HG03060 (cell line): Measurements from ENCODE around the gene KCNJ16.

Experiments
- ATAC-seq: cut with Tn5 transposase; IDR thresholded peaks from one replicate; pipeline ENCODE4 v1.9.1; 2021; ENCODE audit warnings: low read depth, moderate number of reproducible peaks; ENCODE audit not compliant: unreplicated experiment

KCNJ16 gene

GRCh38 chr17:70095455-70095854, 20.4 kb downstream of the KCNJ16 start:
- no peak for ATAC-seq

DNA sequence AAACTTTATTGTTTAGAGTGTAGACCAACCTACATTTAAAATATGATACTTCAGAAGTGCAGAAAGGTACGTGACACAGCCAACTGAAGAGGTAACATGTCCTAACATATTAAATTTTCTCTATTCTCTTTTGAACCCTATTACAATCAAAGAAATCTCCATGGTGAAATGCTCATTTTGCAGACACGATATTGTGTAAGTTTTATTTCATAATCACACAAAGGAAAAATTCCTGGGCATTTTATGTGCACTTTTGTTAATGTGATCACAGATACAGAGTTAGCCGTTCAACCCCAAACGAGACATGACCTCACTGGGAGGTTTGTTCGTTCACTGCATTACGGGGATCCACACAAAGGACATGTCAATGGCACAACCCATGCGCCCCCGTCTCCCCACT, 21.8 kb downstream of the KCNJ16 start:
- no peak for ATAC-seq

DNA sequence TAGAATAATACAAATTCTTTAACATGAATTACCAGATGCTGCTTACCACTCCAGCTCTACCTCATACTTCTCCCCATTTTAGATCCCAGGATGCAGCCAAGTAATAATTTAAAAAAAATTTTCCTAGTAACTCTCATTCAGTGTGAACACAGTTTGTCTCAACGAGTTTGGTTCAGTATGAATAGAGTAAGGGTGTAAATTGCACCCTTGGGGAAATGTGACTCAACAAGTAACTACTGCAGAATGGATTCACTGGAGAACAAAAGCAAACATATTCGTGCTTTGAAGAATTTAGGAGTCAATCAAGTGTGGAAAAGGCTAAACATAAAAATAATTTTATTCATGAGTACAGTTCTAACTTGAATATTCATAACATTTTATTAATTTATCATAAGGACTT, 23.0 kb downstream of the KCNJ16 start:
- no peak for ATAC-seq

GRCh38 chr17:70099294-70099693, 24.3 kb downstream of the KCNJ16 start:
- ATAC-seq, result no peak

DNA sequence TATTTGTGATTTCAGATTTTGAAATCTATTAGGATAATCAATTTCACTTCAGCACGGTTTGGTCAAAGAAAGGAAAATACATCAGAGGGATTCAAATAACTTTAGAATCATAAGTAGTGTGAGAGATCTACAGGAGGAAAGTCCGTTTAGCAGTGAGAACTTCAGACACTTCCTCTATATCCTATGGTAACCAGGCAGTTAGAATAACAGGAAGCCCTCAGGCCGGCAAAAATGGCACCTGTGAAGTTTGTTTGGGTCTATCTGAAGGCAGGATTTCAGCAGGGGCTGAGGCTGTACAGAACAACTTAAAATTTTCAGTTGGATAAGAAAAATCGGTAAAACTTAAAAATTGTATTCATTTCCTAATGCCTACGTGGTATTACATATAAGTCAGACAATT, 24.9 kb downstream of the KCNJ16 start:
- ATAC-seq, result no peak

DNA sequence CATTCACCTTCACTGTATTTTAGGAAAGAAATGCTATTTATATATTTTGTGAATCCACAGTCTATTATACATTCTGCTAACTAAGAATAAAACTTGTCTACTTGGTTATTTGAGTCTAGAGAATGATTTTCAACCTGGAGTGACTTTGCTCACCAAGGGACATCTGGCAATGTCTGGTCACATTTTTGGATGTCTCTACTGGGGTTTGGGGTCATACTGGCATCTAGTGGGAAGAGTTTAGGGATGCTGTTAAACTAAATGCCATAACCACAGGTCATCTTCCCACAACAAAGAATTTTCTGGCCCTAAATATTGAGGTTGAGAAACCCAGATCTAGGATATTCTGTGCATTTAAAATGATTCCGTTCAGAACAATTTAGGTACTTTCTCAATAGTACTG, 26.0 kb downstream of the KCNJ16 start:
- no peak for ATAC-seq

DNA sequence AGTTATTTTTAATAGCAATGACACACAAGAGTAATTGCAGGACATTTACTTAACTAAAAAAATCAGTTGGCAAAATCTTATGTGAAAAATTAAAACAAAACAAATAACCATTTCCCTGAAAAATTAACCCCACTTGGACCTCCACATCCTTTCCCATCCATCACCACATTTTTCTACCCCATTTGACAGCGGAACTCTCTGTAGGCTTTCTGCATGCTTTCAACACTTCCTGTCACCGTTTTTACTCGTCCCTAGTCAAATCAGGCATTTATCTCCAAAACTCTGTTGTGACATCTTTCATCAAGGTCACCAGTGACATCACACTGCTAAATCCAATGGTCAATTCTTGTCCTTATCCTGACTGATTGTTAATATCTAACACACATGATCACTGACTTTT, 27.5 kb downstream of the KCNJ16 start:
- no peak for ATAC-seq

- ATAC-seq, result no peak
Measured at GRCh38 chr17:70104791-70105523, 29.9 kb downstream of the KCNJ16 start.

GRCh38 chr17:70105641-70106040, 30.6 kb downstream of the KCNJ16 start:
- ATAC-seq, result no peak

DNA sequence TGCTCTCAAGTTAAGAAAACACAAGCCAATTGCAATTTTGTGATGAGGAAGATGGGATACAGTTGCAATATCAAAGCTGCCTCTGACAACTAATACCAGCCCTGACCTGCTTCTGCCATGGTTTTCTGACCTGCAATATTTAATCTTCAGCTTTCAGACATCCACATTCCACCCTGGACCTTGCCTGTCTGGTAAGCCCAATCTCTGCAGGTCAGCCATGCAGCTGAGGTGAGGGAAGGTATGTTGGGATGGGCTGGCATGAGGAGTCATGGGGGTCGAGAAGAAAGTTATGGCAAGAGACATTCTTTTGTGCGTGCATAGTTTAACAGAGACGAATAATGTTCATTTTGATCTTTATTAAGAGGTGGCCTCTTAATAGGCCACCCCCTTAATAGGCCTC, 31.5 kb downstream of the KCNJ16 start:
- ATAC-seq, result no peak

DNA sequence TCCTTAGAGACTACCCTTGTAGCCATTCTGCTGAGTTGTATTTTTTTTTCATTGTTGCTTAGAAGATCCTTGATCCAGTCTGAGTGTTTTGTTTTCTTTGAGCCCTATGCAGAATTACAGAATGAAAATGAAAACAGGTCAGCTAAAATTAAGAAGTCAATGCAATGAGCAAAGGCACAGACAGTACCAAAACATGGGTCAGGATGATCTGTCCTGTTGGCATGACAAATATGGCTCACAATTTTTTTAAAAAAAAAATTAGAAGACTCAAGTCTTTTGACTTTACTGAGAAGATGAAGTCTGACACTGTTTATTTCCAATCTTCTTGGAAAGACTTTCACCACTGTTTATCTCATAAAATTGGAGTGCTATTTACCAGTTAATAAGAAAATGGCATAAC, 32.4 kb downstream of the KCNJ16 start:
- no peak for ATAC-seq

DNA sequence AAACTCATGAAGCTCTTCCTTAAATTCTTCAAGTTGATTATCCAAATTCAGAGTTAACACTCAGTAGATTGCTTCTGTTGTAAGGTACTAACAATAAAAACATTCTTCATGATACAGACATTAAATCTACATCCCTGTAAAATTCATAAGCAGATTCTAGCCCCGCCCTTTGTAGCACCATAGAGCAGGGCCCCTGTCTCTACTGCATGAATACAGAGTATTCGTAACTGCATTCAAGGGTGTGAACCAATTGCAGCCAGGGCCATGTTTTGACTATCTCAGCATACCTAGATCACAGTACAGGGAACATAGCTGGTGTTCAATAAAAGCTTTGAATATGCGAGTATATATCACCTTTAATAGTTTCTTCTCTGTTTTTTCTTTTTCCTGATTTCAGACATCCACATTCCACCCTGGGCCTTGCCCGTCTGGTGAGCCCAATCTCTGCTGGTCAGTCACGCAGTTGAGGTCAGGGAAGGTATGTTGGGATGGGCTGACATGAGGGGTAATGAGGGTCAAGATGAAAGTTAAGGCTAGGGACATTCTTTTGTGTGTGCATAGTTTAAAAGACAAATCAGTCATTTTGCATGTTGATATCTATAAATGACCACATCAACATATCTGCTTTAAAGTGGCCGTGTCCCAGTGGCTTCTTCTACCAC, 33.0 kb downstream of the KCNJ16 start:
- ATAC-seq, result no peak

GRCh38 chr17:70109497-70109896, 34.5 kb downstream of the KCNJ16 start:
- no peak for ATAC-seq

GRCh38 chr17:70110443-70110880, 35.4 kb downstream of the KCNJ16 start:
- no peak for ATAC-seq

DNA sequence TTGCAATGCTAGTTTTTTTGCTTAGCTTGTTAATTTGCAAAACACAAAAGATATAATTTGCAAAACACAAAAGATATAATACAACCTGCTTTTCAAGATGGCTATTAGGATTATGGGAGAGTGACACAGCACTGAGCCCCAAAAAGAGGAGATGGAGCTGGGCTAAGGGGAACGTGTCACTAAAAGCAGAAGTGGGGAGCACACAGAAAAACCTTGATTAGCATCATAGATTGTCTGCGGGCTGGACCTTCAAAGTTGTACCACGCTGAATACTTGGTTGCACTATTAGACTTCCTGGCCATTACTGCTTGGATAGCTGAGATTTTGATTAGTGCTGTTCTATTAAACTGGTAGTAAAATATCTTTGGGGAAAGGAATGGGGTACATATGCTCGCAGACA, 36.2 kb downstream of the KCNJ16 start:
- ATAC-seq, result no peak

GRCh38 chr17:70114405-70114804, 39.4 kb downstream of the KCNJ16 start:
- ATAC-seq, result no peak

DNA sequence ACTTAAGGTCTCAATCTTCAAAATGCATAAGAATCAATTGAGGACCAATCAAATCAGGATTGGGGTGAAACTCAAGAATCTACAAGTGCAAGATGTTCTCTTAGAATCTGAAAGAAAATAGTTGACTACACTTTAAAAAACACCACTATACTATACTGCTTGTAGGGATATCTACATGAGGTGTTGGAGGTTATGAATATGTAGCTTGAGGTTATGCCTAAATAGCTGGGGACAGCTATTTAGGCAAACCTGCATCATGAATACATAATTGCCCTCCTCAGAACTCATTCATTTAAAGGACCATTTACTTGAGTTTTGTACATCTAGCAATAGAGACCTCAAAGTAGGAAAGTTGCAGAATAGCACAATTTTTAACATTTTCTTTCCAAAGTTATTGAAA, 40.1 kb downstream of the KCNJ16 start:
- no peak for ATAC-seq

GRCh38 chr17:70116919-70117318, 41.9 kb downstream of the KCNJ16 start:
- no peak for ATAC-seq

GRCh38 chr17:70119545-70119944, 44.5 kb downstream of the KCNJ16 start:
- no peak for ATAC-seq

- no peak for ATAC-seq
Measured at GRCh38 chr17:70119983-70120382, 45.0 kb downstream of the KCNJ16 start.

DNA sequence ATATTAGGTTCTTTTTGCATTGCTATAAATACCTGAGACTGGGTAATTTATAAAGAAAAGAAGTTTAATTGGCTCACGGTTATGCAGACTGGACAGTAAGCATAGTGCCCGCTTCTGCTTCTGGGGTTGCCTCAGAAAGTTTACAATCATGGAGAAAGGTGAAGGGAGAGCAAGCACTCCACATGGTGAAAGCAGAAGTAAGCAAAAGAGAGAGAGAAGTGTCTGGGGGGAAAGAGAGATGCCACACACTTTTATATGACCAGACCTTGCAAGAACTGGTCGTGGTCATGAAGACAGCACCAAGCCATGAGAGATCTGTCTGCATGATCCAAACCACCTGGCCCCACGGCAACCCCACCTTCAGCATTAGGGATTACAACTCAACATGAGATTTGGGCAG, 45.4 kb downstream of the KCNJ16 start:
- ATAC-seq, result no peak

DNA sequence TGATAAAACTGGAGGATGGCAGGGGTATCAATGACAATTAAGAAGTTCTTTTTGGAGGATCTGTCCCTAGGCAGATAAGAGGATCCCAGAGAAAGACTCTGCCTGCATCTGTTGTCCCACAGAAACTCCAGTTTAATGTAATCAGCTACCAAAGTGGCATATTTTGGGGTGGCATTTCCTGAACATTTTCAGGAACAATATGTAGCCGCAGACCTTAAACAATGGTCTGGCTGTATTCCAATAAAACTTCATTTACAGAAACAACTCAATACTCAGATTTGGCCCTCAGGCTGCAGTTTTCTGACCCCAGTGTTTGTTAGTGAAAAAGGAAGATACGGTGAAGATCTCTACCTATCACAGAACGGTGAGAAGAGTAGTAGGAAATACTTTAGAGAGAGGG, 46.1 kb downstream of the KCNJ16 start:
- no peak for ATAC-seq
